ENCODE results near the gene KBTBD7. TPM values are rescaled to one million over a fixed set of nuclear protein-coding genes. Genes with fewer than 3 reads are reported as not detected.

Gene KBTBD7
- total RNA-seq, 1 experiment from 2014 or later = 12.9 TPM

- no peak overlapping the region for H2AK5ac ChIP-seq (ENCODE audit: insufficient read length, low read length)
- H3K4me1 ChIP-seq (ENCODE audit: insufficient read depth, low read length) = peaks cover 4% of the 10 kb centered on the region; the same call in 1 of the 2 replicates
- no peak overlapping the region for H3K9ac ChIP-seq (ENCODE audit: extremely low read depth, insufficient read length, low read length)
- H3K18ac ChIP-seq (ENCODE audit: insufficient read length, low read depth, low read length) = no peak overlapping the region
- H2BK15ac ChIP-seq (ENCODE audit: low read depth, low read length) = no peak overlapping the region
- no peak overlapping the region for H4K8ac ChIP-seq (replicated peaks; ENCODE audit: insufficient read length, low read depth, low read length)
- H3T11ph ChIP-seq (ENCODE audit: low read length) = no peak overlapping the region
- H2BK5ac ChIP-seq (ENCODE audit: insufficient read length, low read length) = no peak overlapping the region
- H4K20me1 ChIP-seq (ENCODE audit: control insufficient read depth, insufficient read depth, insufficient read length) = no peaks in the 10 kb centered on the region
- Mint-ChIP-seq H3K4me3 (no peak overlapping the region), H3K9me3 (peaks cover 34 to 37% of the 10 kb centered on the region in 2 experiments), H3K36me3 (ENCODE audit: insufficient read depth in 1 of 3, low read depth in 3 of 3) (peaks cover 31 to 35% (median 34%) of the 10 kb centered on the region in 3 experiments), H3K27ac (no peak overlapping the region), H3K4me1 (peaks cover 27 to 28% of the 10 kb centered on the region in 2 experiments), H3K27me3 (ENCODE audit: low read depth) (no peaks in the 10 kb centered on the region)
- DNase-seq = no peak
- H4K5ac ChIP-seq (ENCODE audit: insufficient read length, low read depth, low read length) = no peak overlapping the region
- H3K79me1 ChIP-seq (ENCODE audit: insufficient read depth, low read depth, low read length, poor library complexity, severe bottlenecking) = no peaks in the 10 kb centered on the region
- no peaks in the 10 kb centered on the region for H3K27me3 ChIP-seq (ENCODE audit: insufficient read depth, low read length)
- H2BK120ac ChIP-seq (ENCODE audit: low read depth, low read length, poor library complexity, severe bottlenecking) = no peak overlapping the region
- H2AFZ ChIP-seq (ENCODE audit: low read length) = no peak overlapping the region
- no peak overlapping the region for H3K23ac ChIP-seq (ENCODE audit: insufficient read length, low read depth, low read length)
- no peak overlapping the region for H4K91ac ChIP-seq (ENCODE audit: insufficient read length, low read depth, low read length)
- H3K23me2 ChIP-seq (ENCODE audit: insufficient read length, low read depth, low read length, poor library complexity, severe bottlenecking) = no peaks in the 10 kb centered on the region
- H2BK12ac ChIP-seq (ENCODE audit: insufficient read length, low read depth, low read length) = no peak overlapping the region
- H3K56ac ChIP-seq (ENCODE audit: insufficient read length, low read depth, low read length) = no peak overlapping the region
- peaks cover 23% of the 10 kb centered on the region for H3K9me3 ChIP-seq (ENCODE audit: control insufficient read depth, low read depth, low read length)
- H3K27ac ChIP-seq (ENCODE audit: insufficient read length, low read depth, low read length) = no peak overlapping the region
- TF ChIP-seq, protein P1, sequence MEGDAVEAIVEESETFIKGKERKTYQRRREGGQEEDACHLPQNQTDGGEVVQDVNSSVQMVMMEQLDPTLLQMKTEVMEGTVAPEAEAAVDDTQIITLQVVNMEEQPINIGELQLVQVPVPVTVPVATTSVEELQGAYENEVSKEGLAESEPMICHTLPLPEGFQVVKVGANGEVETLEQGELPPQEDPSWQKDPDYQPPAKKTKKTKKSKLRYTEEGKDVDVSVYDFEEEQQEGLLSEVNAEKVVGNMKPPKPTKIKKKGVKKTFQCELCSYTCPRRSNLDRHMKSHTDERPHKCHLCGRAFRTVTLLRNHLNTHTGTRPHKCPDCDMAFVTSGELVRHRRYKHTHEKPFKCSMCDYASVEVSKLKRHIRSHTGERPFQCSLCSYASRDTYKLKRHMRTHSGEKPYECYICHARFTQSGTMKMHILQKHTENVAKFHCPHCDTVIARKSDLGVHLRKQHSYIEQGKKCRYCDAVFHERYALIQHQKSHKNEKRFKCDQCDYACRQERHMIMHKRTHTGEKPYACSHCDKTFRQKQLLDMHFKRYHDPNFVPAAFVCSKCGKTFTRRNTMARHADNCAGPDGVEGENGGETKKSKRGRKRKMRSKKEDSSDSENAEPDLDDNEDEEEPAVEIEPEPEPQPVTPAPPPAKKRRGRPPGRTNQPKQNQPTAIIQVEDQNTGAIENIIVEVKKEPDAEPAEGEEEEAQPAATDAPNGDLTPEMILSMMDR (conservative IDR thresholded peaks at IDR 0.05) = no peak
- H2BK20ac ChIP-seq (ENCODE audit: low read depth, low read length, poor library complexity, severe bottlenecking) = no peak overlapping the region
- H3K4ac ChIP-seq (ENCODE audit: low read depth, low read length) = no peak overlapping the region
- H3K79me2 ChIP-seq (ENCODE audit: insufficient read depth, low read length) = no peaks in the 10 kb centered on the region
- H3K4me2 ChIP-seq (ENCODE audit: insufficient read depth, insufficient read length, low read length) = no peak overlapping the region
- no peak overlapping the region for H3K14ac ChIP-seq (ENCODE audit: insufficient read depth, low read length)
Measured at GRCh38 chr13:41154042-41154441, 40.3 kb downstream of the KBTBD7 start.

All from H9 (cell line).